ENCODE measurements around the gene CORO7.

CORO7 gene

GRCh38 chr16:4411684-4412083 lies 4.7 kb downstream of the CORO7 start:
- DNase-seq (ENCODE audit: extremely low spot score): no peak
- ChIA-PET CTCF (interaction anchor here (2.3 kb wide), 1 partner anchor 9 kb away, joined by 8 read pairs; no protein-coding TSS in a partner anchor), POLR2A (no interaction called here)
- TF ChIP-seq NFRKB (IDR thresholded peaks at IDR 0.05) (no peak), BHLHE40 (IDR thresholded peaks at IDR 0.05; ENCODE audit: borderline replicate concordance) (no peak), ELF4 (IDR thresholded peaks at IDR 0.05) (no peak), CTBP1 (IDR thresholded peaks at IDR 0.05; ENCODE audit: borderline replicate concordance) (no peak), FOXM1 (IDR thresholded peaks at IDR 0.05; ENCODE audit: borderline replicate concordance) (no peak), LEF1 (IDR thresholded peaks at IDR 0.05; ENCODE audit: borderline replicate concordance) (no peak), L3MBTL2 (conservative IDR thresholded peaks at IDR 0.05) (no peak)

GRCh38 chr16:4410335-4411075 lies 5.9 kb downstream of the CORO7 start:
- POLR2A ChIA-PET: no interaction called here
- CTCF ChIA-PET: no interaction called here
- no peak for TF ChIP-seq HDGF (IDR thresholded peaks at IDR 0.05; ENCODE audit: borderline replicate concordance)
- no peak for TF ChIP-seq PKNOX1 (IDR thresholded peaks at IDR 0.05)
- no peak for TF ChIP-seq CTBP1 (IDR thresholded peaks at IDR 0.05; ENCODE audit: borderline replicate concordance)
- TF ChIP-seq SUZ12 (IDR thresholded peaks at IDR 0.05): no peak
- TF ChIP-seq L3MBTL2 (conservative IDR thresholded peaks at IDR 0.05): no peak
- no peak for TF ChIP-seq ELF4 (IDR thresholded peaks at IDR 0.05)
- TF ChIP-seq ARNT (IDR thresholded peaks at IDR 0.05): no peak
- no peak for TF ChIP-seq FOXA1 (IDR thresholded peaks at IDR 0.05)
- TF ChIP-seq FOXM1 (IDR thresholded peaks at IDR 0.05; ENCODE audit: borderline replicate concordance): no peak
- TF ChIP-seq BHLHE40 (IDR thresholded peaks at IDR 0.05; ENCODE audit: borderline replicate concordance): no peak
- TF ChIP-seq FOXK2 (IDR thresholded peaks at IDR 0.05): no peak
- no peak for TF ChIP-seq TARDBP (IDR thresholded peaks at IDR 0.05)
- no peak for TF ChIP-seq ZNF384 (IDR thresholded peaks at IDR 0.05)
- no peak for TF ChIP-seq LEF1 (IDR thresholded peaks at IDR 0.05; ENCODE audit: borderline replicate concordance)
- DNase-seq (ENCODE audit: extremely low spot score): no peak

- no peak for DNase-seq (ENCODE audit: extremely low spot score)
- CTCF ChIA-PET: interaction anchor here (0.6 kb wide), 1 partner anchor 63 kb away, joined by 3 read pairs; no protein-coding TSS in a partner anchor
- no peak for TF ChIP-seq FOXA1 (IDR thresholded peaks at IDR 0.05)
- TF ChIP-seq SUZ12 (IDR thresholded peaks at IDR 0.05): no peak
- no peak for TF ChIP-seq PKNOX1 (IDR thresholded peaks at IDR 0.05)
- TF ChIP-seq ARNT (IDR thresholded peaks at IDR 0.05): no peak
- POLR2A ChIA-PET: interaction anchor here (1.1 kb wide), 1 partner anchor 58 kb away, joined by 3 read pairs; the partner anchor contains the start of gene PAM16
Measured at GRCh38 chr16:4409081-4409932, 7.1 kb downstream of the CORO7 start.

GRCh38 chr16:4408323-4408690 lies 8.1 kb downstream of the CORO7 start:
- POLR2A ChIA-PET: no interaction called here
- CTCF ChIA-PET: interaction anchor here (0.6 kb wide), 1 partner anchor 62 kb away, joined by 3 read pairs; no protein-coding TSS in a partner anchor
- DNase-seq (ENCODE audit: extremely low spot score): no peak
- no peak for TF ChIP-seq ARNT (IDR thresholded peaks at IDR 0.05)
- no peak for TF ChIP-seq SP1 (IDR thresholded peaks at IDR 0.05)
- no peak for TF ChIP-seq NFRKB (IDR thresholded peaks at IDR 0.05)
- no peak for TF ChIP-seq PKNOX1 (IDR thresholded peaks at IDR 0.05)
- TF ChIP-seq L3MBTL2 (conservative IDR thresholded peaks at IDR 0.05): no peak
- no peak for TF ChIP-seq TARDBP (IDR thresholded peaks at IDR 0.05)
- no peak for TF ChIP-seq HDGF (IDR thresholded peaks at IDR 0.05; ENCODE audit: borderline replicate concordance)
- TF ChIP-seq FOXM1 (IDR thresholded peaks at IDR 0.05; ENCODE audit: borderline replicate concordance): no peak
- TF ChIP-seq ZNF384 (IDR thresholded peaks at IDR 0.05): no peak
- no peak for TF ChIP-seq FOXA1 (IDR thresholded peaks at IDR 0.05)
- TF ChIP-seq FOXK2 (IDR thresholded peaks at IDR 0.05): no peak
- no peak for TF ChIP-seq SUZ12 (IDR thresholded peaks at IDR 0.05)
- TF ChIP-seq ELF4 (IDR thresholded peaks at IDR 0.05): no peak
- TF ChIP-seq LEF1 (IDR thresholded peaks at IDR 0.05; ENCODE audit: borderline replicate concordance): no peak
- TF ChIP-seq BHLHE40 (IDR thresholded peaks at IDR 0.05; ENCODE audit: borderline replicate concordance): no peak

GRCh38 chr16:4407543-4408322 lies 8.7 kb downstream of the CORO7 start:
- CTCF ChIA-PET: no interaction called here
- no peak for DNase-seq (ENCODE audit: extremely low spot score)
- no peak for TF ChIP-seq FOXM1 (IDR thresholded peaks at IDR 0.05; ENCODE audit: borderline replicate concordance)
- POLR2A ChIA-PET: no interaction called here
